Right lobe of liver (tissue), 4 donors: Measurements from ENCODE around the gene PSMB9.

Experiments used
- POLR2A ChIP-seq: fragments of 450-650 bp; IDR thresholded peaks from one replicate; pipeline ENCODE4 v1.6.1; 2017; ENCODE audit warnings: antibody characterized with exemption, mild to moderate bottlenecking
- TF ChIP-seq, protein P1 (sequence below), 4 donors: fragments of 200-600 bp in 3 of 4; fragments of 450-650 bp in 1 of 4; IDR thresholded peaks; one replicate each; pipeline versions ENCODE4 v1.5.1 to v1.8.0; 2016 to 2022; ENCODE audit warnings: antibody characterized with exemption in 4 of 4, mild to moderate bottlenecking in 2 of 4
- donor health status: DM: no; HTN: no; CAD: no.
- donor health status: DM: no; HTN: no; CAD: no.
- donor health status: DM: no; HTN: yes; CAD: no.

DNA sequence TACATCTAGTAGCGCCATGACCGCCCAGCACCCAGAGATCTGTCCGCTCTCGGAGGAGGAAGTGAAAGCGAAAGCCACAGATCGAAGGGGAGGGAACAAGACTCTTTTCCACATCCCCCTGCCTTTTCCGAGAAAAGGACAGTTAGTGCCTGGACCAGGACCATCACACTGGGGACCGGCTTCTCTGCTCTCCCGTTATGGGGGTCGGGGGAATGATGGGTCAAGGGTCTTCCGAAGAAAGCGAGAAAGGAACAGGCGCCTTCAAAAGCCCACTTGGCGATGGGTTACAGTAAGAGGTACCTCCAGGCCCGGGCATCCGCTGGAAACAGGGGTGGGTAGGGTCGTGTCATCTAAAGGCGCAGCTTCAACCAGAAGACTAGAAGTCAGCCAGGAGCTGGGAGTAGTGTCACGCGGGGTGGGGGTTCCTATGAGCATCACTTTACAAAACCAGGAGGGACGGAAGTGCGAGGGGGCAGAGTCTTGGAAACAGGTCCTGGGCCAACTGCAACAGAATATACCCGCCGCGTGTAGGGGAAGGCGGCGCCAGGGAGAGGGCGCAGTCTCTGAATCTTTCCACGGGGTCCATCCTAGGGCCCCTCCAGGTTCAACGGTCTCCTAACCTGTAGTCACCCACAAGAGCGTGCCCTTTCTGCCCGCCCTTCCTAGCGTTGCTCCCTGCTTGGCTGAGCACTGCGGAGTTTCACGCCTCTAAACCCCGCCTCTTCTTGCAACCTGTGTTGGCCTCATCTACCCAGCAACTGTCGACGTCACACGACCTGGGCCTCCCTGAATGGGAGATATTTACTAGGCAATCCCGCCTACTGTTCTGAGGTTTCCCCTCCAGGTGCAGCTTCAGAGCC lies 9.8 kb upstream of the PSMB9 start, which contains the start of gene PSMB8:
- TF ChIP-seq, protein P1, sequence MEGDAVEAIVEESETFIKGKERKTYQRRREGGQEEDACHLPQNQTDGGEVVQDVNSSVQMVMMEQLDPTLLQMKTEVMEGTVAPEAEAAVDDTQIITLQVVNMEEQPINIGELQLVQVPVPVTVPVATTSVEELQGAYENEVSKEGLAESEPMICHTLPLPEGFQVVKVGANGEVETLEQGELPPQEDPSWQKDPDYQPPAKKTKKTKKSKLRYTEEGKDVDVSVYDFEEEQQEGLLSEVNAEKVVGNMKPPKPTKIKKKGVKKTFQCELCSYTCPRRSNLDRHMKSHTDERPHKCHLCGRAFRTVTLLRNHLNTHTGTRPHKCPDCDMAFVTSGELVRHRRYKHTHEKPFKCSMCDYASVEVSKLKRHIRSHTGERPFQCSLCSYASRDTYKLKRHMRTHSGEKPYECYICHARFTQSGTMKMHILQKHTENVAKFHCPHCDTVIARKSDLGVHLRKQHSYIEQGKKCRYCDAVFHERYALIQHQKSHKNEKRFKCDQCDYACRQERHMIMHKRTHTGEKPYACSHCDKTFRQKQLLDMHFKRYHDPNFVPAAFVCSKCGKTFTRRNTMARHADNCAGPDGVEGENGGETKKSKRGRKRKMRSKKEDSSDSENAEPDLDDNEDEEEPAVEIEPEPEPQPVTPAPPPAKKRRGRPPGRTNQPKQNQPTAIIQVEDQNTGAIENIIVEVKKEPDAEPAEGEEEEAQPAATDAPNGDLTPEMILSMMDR (IDR thresholded peaks at IDR 0.05) = peak; percentile 10 to 22 (median 17)
- peak; percentile 82 for TF ChIP-seq POLR2A
